ENCODE results near the gene RMP24.
"Not testable (repeated sequence)": the region's sequence is repeated elsewhere in the genome, so short reads cannot be mapped to it uniquely, and the experiment has no call there.

Gene RMP24

GRCh38 chr18:35968278-35968880 lies 4.1 kb upstream of the RMP24 start:
- DNase-seq, result no peak

GRCh38 chr18:35969676-35970075 lies 2.8 kb upstream of the RMP24 start:
- DNase-seq, result no peak

GRCh38 chr18:35971661-35972196 lies 750 bp upstream of the RMP24 start:
- DNase-seq, result no peak

GRCh38 chr18:35973650-35974049 lies 1.2 kb downstream of the RMP24 start:
- DNase-seq, result no peak

GRCh38 chr18:35974181-35974580 lies 1.7 kb downstream of the RMP24 start:
- DNase-seq, result no peak

- no peak for DNase-seq
Observed at GRCh38 chr18:35979112-35979511, 6.6 kb downstream of the RMP24 start.

- DNase-seq, result no peak
Observed at GRCh38 chr18:35982409-35983114, 10.1 kb downstream of the RMP24 start.

GRCh38 chr18:35983147-35983546 lies 10.7 kb downstream of the RMP24 start:
- DNase-seq, result no peak

GRCh38 chr18:35983818-35984217 lies 11.3 kb downstream of the RMP24 start:
- no peak for DNase-seq

GRCh38 chr18:35991696-35992095 lies 19.2 kb downstream of the RMP24 start:
- DNase-seq, result no peak

- no peak for DNase-seq
Observed at GRCh38 chr18:35993013-35993412, 20.5 kb downstream of the RMP24 start.

GRCh38 chr18:35998967-35999366 lies 26.5 kb downstream of the RMP24 start:
- DNase-seq, result no peak

- DNase-seq, result no peak
Observed at GRCh38 chr18:35999925-36000324, 27.4 kb downstream of the RMP24 start.

GRCh38 chr18:36006997-36007396 lies 34.5 kb downstream of the RMP24 start:
- no peak for DNase-seq

- DNase-seq, result no peak
Observed at GRCh38 chr18:36009214-36009613, 36.7 kb downstream of the RMP24 start.

- DNase-seq, result no peak
Observed at GRCh38 chr18:36012891-36013290, 40.4 kb downstream of the RMP24 start.

- DNase-seq, result no peak
Observed at GRCh38 chr18:36015629-36016028, 43.1 kb downstream of the RMP24 start.

- DNase-seq, result no peak
Observed at GRCh38 chr18:36017232-36017631, 44.8 kb downstream of the RMP24 start.

- DNase-seq, result no peak
Observed at GRCh38 chr18:36020174-36020711, 47.8 kb downstream of the RMP24 start.

GRCh38 chr18:36023336-36023735 lies 50.9 kb downstream of the RMP24 start:
- no peak for DNase-seq

GRCh38 chr18:36024241-36024640 lies 51.8 kb downstream of the RMP24 start:
- DNase-seq, result not testable (repeated sequence)

- DNase-seq, result no peak
Observed at GRCh38 chr18:36025025-36025424, 52.5 kb downstream of the RMP24 start.

GRCh38 chr18:36028859-36029258 lies 56.4 kb downstream of the RMP24 start:
- no peak for DNase-seq
